Hematopoietic multipotent progenitor cell treated with erythropoietin and hydrocortisone succinate and interleukin-3 and kit ligand, for 4 days (in vitro differentiated cells): ENCODE data around the gene ARHGAP10.

Experiments used
- DNase-seq: peaks from one replicate; pipeline ENCODE4 v3.0.0-alpha.2; 2015

Gene ARHGAP10

GRCh38 chr4:147731580-147732517 lies at the start of gene ARHGAP10:
Gene ARHGAP10, plus strand, starts transcription at chr4:147732088. Its CDS starts 214 bp downstream, at chr4:147732302.
- peak; percentile 74 for DNase-seq

- peak; percentile 14 for DNase-seq
Measured at GRCh38 chr4:147682755-147683154, 49.1 kb upstream of the ARHGAP10 start.

GRCh38 chr4:147683188-147683591 lies 48.7 kb upstream of the ARHGAP10 start:
- DNase-seq = peak; percentile 51

GRCh38 chr4:147683717-147684700 lies 47.9 kb upstream of the ARHGAP10 start, which contains the start of gene PRMT9:
Gene PRMT9, minus strand, starts transcription at chr4:147684163. Its CDS starts 176 bp downstream, at chr4:147683987.
- DNase-seq = peak; percentile 95

- peak; percentile 85 for DNase-seq
Measured at GRCh38 chr4:147689067-147689466, 42.8 kb upstream of the ARHGAP10 start.

GRCh38 chr4:147691820-147692219 lies 40.1 kb upstream of the ARHGAP10 start:
- no peak for DNase-seq

- DNase-seq = no peak
Measured at GRCh38 chr4:147693218-147693617, 38.7 kb upstream of the ARHGAP10 start.

GRCh38 chr4:147696866-147697265 lies 35.0 kb upstream of the ARHGAP10 start:
- no peak for DNase-seq

- no peak for DNase-seq
Measured at GRCh38 chr4:147704846-147705245, 27.0 kb upstream of the ARHGAP10 start.

GRCh38 chr4:147707892-147708672 lies 23.8 kb upstream of the ARHGAP10 start:
- peak; percentile 79 for DNase-seq

GRCh38 chr4:147709999-147710398 lies 21.9 kb upstream of the ARHGAP10 start:
- no peak for DNase-seq

GRCh38 chr4:147714575-147715401 lies 17.1 kb upstream of the ARHGAP10 start:
- DNase-seq = no peak

GRCh38 chr4:147717878-147718277 lies 14.0 kb upstream of the ARHGAP10 start:
- peak; percentile 45 for DNase-seq

GRCh38 chr4:147723326-147723725 lies 8.6 kb upstream of the ARHGAP10 start:
- DNase-seq = no peak

- DNase-seq = no peak
Measured at GRCh38 chr4:147724468-147725201, 7.3 kb upstream of the ARHGAP10 start.

- DNase-seq = no peak
Measured at GRCh38 chr4:147725673-147726072, 6.2 kb upstream of the ARHGAP10 start.

GRCh38 chr4:147727476-147728028 lies 4.3 kb upstream of the ARHGAP10 start:
- no peak for DNase-seq

- DNase-seq = peak; percentile 32
Measured at GRCh38 chr4:147730333-147730732, 1.6 kb upstream of the ARHGAP10 start.

- peak; percentile 55 for DNase-seq
Measured at GRCh38 chr4:147732518-147733235, 789 bp downstream of the ARHGAP10 start.
